ENCODE data around the gene CFAP97D2. TPM values are rescaled to one million over a fixed set of nuclear protein-coding genes. Genes with fewer than 3 reads are reported as not detected.

The CFAP97D2 gene
- total RNA-seq, 1 experiment from 2014 or later = not detected

- DNase-seq (ENCODE audit: low read depth) = no peak
These were observed 90.3 kb downstream of the CFAP97D2 start for GRCh38 chr13:114269281-114269770.

Other genes starting within 250 kb of the CFAP97D2 start
- 0.10 TPM in 1 of 2 replicates, not detected in the other for gene C13orf46, start 205.2 kb upstream of the CFAP97D2 start, total RNA-seq (2014; rRNA removed; shearing (Covaris generic))
- 22.8 and 24.4 TPM in 2 replicates for gene RASA3, start 46.6 kb upstream of the CFAP97D2 start, total RNA-seq (2014; rRNA removed; shearing (Covaris generic))
- gene CDC16, start 55.6 kb downstream of the CFAP97D2 start, total RNA-seq (2014; rRNA removed; shearing (Covaris generic)) = 22.4 and 27.4 TPM in 2 replicates
- gene UPF3A, start 102.3 kb downstream of the CFAP97D2 start, total RNA-seq (2014; rRNA removed; shearing (Covaris generic)) = 15.9 and 18.7 TPM in 2 replicates
- gene CHAMP1, start 135.2 kb downstream of the CFAP97D2 start, total RNA-seq (2014; rRNA removed; shearing (Covaris generic)) = 8.6 and 16.2 TPM in 2 replicates